A673 (cell line): ENCODE measurements around the gene DDI2.

Experiments used
- EZH2 ChIP-seq: fragments of 200-600 bp; sonication (generic); IDR thresholded peaks from 2 replicates; pipeline ENCODE4 v1.6.1; 2017; ENCODE audit warnings: borderline replicate concordance, low read depth, mild to moderate bottlenecking, mixed read lengths, antibody characterized with exemption, low read length; ENCODE audit not compliant: poor library complexity, severe bottlenecking
- TF ChIP-seq, protein P1 (sequence below): fragments of 300-800, 200-600 bp; sonication (generic); conservative IDR thresholded peaks from 2 replicates; pipeline ENCODE4 v1.5.1; 2017; ENCODE audit warnings: low read depth, mild to moderate bottlenecking, antibody characterized with exemption, low read length, moderate library complexity, mixed read lengths

DNA sequence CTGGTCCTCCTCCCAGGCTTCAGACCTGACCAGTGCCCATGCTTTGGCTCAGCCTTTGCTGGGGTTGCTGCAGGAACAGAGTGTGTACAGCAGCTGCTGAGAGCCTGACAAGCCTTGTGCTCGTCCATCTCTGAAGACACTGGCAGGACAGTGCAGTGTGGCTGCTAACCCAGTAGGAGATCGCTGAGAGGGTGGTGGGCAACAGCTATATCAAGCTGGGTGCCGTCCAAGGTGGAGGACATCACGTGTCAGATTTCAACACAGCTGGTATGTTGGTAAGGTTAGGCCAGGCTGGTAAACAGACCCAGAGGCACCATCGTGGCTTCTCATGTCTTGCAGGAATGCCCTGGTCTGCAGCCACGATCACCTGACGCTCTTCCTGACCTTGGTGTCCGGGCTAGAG is 100.9 kb downstream of the DDI2 start:
- TF ChIP-seq, protein P1, sequence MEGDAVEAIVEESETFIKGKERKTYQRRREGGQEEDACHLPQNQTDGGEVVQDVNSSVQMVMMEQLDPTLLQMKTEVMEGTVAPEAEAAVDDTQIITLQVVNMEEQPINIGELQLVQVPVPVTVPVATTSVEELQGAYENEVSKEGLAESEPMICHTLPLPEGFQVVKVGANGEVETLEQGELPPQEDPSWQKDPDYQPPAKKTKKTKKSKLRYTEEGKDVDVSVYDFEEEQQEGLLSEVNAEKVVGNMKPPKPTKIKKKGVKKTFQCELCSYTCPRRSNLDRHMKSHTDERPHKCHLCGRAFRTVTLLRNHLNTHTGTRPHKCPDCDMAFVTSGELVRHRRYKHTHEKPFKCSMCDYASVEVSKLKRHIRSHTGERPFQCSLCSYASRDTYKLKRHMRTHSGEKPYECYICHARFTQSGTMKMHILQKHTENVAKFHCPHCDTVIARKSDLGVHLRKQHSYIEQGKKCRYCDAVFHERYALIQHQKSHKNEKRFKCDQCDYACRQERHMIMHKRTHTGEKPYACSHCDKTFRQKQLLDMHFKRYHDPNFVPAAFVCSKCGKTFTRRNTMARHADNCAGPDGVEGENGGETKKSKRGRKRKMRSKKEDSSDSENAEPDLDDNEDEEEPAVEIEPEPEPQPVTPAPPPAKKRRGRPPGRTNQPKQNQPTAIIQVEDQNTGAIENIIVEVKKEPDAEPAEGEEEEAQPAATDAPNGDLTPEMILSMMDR = no peak
- no peak for TF ChIP-seq EZH2
